GM19397 (cell line): ENCODE measurements around the gene RASSF3.

Source experiments
- ATAC-seq: cut with Tn5 transposase; IDR thresholded peaks from one replicate; pipeline ENCODE4 v1.9.1; 2021; ENCODE audit warnings: mild to moderate bottlenecking, moderate library complexity; ENCODE audit not compliant: unreplicated experiment

Gene RASSF3

DNA sequence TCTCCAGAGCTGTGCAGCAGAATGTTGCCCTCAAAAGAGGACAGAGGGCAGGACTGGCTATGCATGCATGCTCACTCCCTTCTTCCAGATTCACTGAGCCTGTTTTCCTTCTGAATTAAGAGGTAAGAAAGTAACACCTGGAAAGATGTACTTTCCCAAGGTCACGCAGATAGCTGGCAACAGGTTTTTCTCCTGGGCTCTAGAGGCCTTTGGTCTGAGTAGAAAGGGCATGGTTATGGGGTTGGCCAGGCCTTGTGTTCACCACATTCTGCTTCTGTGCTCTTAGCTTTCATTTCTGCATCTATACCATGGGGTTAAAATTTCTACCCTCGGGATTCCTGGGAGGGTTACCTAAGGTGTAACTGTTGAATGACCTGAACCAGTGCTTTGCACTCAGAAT, 57.5 kb downstream of the RASSF3 start:
- no peak for ATAC-seq

DNA sequence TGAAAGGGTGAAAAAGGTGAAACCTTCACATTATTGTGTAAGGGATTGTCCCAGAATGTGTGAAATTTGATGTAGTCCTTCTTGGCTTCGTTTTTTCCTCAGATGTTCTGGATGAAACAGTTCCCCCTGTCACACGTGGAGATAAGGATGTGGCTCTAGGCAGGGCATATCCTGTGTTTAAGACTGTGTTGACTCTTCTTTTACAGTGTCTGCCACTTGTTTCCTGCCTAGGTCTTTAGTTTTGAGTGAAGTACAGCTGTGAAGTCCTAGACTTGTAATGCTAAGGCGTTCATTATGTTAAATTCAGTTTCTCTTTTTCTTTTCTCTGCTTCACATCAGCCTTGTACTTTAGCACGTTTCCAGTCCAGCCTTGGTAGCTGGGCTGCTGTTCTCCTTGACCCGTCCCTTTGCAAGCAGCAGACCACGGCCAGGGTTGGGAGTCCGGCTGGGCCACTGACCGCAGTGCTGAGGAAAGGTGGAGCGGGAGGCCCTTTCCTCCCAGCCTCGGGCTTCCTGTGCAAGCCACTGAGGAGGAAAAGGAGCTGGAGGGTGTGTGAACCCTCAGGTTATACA, 59.1 kb downstream of the RASSF3 start:
- ATAC-seq, result peak; percentile 76

DNA sequence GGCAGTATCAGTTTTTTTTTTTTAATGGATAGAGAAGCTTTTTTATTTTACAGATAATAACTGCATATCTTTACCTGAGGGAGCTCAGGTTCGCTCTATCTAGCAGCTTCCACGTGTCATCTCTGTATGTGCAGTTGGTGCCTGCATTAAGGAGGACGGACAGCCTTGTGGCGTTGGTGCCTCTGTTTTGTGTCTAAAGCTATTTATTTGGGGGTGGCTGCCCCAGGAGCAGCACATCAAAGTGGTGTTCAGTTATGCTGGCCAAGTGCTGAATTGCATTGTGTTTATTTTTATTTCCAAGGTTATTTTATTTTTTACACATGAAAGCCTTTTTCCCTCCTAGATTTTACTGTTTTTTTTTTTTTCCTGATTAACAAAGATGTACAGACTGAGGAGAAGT, 59.7 kb downstream of the RASSF3 start:
- ATAC-seq, result no peak

DNA sequence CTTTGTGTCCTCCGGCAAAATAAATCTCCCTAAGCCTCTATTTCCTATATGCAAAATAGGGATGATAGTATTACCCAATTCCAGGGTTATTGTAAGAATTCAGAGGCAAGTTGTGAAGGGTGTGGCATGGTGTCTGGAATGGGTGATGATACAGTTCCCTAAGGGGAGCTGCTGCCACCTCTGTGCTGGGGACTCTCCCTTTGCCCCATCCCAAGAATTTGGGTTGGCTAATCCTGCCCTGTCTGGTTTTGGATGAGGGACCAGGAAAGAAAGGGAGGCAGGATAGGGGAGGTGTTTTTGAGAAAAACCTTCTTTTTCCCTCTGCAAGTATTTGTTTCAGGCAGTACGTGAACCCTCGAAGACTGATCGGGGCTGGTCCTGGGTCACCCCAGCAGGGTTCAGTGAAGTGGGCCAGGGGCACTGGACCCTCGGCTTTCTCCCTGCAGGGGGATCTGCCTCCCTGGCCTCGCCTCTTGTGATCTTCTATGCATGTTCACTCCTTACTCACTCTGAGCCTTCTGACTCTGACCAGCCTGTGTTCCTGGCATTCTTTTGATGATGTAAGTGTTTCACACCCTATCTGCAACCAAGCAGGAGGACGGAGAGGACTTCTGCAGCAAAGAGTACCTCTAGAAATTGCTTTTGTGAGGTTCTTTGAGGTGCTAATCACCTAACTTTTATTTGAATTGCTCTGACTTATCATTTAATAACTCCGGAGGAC, 60.8 kb downstream of the RASSF3 start:
- no peak for ATAC-seq

DNA sequence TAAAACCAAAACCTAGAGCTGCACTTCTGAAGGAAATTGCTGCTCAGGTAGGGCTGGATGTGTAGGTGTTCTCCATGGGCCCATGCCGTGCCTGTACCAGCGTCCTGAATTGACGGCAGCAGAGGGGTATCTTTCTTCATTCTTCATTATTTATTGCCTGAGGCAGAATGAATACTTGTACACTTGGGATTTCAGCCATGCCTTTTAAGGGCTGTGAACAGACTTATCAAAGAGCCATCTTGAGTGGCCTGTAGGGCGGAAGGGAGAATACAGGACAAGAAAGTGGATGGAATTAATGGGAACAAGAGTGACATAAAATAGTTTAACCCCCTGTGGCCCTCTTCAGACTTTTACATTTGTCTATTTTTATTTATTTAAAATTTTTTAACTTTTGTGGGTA, 61.4 kb downstream of the RASSF3 start:
- ATAC-seq, result no peak

DNA sequence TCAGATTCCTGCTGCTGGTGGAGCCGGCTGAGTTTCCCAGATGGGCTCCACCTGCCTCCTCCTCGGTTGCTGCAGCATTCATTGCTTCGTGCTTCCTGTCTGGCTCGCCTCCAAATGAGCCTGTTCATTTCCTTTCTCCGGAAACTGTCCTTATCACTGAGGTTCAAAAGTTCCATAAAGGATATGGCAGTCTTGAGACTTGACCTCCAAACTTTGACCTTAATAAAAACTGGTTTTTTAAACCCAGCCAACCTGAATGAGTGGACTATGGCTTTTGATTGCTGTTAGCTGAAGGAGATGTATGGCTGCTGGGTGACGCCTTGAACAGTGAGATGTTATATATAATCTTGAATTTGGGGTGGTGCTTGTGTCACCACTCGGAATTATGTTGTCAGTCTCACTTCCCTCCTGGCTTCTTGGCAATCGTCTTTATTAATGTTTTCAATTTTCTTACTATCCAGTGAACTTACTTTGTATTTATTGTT, 62.7 kb downstream of the RASSF3 start:
- no peak for ATAC-seq

DNA sequence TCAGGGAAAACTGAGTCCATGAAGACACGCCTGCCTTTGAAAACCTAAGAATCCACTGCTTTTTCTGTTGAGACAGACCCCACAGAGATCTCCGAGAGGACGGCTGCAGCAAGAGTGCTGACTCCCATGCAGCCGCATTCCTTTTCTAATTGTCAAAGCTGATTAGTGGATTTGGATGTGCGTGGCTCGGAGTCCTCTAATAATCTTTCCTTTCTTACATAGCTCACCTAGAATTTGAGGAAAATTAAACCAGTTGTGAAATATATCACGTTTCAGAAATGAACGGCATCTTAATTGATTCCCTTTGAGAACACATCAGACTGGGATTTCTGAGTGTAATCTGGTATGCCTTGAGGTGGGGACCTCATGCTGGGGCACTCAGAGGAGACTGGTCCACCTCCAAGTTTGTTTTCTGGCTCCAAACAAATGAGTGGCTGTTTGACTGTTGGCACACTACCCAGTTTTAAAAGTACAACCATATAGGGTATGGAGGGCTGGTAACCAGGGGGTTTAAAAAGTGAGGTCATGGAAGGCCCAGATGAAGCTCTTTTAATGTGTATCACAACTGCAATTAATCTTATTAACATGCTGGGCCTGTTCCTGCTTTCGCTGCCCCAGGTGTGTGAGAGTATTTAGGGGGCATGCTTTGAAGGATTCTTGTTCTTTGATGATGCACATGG, 63.3 kb downstream of the RASSF3 start:
- no peak for ATAC-seq

DNA sequence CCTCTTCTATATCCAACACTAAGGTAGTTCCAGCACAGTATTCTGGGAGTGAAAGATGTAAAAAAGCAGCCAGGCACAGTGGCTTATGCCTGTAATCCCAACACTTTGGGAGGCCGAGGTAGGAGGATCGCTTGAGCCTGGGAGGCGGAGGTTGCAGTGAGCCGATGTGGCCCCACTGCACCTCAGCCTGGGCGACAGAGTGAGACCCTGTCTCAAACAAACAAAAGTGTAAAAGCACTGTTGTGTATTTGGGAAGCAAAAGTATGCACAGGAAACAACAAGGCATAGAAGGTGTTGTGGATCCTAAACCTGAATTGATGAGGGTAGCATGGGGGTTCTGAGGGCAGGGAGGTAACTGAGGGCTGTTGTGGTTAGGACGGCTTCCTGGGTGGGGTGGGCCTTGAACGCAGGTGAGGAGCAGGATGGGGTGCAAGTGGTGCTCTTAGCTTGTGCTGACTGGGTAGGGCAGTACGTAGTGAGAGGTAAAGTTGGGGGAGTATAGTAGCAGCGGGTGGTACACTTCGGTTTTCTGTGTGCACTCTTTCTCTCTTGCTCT, 64.2 kb downstream of the RASSF3 start:
- no peak for ATAC-seq

DNA sequence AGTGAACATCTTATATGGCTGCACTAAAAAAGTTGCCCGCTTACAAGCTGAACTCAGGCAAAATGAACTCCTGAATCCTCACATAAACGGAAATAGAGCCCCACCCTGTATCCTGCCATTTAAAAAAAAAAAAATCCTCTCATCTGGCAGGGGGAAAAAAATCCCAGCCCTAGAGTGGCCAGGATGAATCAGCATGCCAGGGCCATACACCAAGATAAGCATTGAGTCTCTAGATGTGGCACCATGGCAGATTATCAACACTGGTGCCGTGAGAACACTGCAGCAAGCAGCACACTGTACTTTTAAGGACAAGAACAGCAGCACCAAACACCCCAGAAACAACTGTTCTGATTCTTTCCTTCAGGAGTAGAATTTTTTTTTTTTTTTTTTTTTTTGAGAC, 65.5 kb downstream of the RASSF3 start:
- no peak for ATAC-seq

DNA sequence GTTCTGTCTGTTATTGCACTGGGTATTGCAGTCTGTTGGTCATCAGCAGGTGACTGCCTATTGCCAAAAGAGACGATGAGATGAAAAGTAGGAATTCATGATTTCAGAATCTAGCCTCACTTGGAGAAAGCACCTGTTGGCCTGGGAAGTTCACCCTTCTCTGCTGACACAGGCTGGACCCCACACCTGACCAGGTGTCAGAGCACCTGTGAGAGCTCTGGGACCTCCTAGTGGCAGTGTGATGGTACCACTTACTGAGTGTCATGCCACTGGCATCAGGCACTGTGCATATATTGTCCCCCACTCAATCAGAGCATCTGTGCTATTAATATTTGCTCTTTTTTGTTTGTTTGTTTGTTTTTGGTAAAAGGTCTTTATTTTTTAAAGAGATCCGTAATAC, 68.0 kb downstream of the RASSF3 start:
- no peak for ATAC-seq

DNA sequence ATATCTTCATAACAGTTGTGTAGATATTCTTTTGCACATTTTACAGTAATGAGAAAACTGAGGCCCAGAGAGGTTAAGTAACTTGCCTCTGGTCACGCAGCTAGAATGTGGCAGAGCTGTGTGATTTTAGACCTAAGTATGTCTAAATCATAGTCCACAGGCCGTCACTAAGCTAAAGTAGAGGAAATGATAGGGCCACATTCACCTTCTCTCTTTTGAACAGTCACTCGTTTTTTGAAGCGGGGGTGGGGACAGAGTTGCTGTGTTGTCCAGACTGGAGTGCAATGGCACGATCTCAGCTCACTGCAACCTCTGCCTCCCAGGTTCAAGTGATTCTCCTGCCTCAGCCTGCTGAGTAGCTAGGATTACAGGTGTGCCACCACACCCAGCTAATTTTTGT, 68.5 kb downstream of the RASSF3 start:
- no peak for ATAC-seq

DNA sequence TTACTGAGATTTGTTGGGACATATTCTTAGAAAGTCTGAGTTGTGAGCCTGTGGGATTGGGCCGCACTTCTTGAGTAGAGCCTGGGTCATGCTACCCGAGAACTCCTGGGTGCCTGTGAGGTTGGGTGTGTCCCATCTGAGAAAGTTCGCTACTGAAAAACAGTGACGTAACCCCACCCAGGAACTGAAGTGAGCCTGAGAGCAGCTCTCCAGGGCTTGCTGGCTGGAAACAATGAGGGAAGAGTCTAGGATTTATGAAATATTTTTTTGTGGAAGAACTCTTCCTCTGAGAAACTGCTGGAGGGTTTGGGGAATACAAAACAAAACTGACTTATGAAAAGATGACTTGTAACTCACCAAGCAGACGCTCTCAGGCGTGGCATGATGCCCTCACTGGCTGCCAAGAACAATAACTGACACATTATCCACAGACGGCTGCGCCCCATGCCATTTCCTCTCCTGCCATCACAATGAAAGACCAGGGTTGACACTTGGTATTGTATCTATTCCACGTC, 69.2 kb downstream of the RASSF3 start:
- ATAC-seq, result no peak

DNA sequence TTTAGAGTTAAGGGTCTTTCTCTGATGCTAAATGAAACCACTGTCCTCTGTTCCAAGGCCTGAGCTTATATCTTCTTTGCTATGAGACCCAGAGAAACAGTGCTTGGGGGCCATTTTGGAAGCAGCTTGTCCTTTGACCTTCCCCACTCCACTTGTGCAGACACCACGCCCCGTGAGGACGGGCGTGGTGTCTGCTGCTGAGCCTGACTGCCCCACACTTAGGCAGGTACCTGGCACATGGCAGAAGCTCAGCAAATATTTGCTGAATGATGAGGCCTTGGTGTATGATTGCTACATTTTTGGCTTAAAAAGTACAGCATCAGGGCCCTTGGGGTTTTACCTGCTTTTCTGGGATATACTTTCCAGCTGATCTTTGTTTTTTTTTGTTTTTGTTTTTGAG, 69.9 kb downstream of the RASSF3 start:
- no peak for ATAC-seq

DNA sequence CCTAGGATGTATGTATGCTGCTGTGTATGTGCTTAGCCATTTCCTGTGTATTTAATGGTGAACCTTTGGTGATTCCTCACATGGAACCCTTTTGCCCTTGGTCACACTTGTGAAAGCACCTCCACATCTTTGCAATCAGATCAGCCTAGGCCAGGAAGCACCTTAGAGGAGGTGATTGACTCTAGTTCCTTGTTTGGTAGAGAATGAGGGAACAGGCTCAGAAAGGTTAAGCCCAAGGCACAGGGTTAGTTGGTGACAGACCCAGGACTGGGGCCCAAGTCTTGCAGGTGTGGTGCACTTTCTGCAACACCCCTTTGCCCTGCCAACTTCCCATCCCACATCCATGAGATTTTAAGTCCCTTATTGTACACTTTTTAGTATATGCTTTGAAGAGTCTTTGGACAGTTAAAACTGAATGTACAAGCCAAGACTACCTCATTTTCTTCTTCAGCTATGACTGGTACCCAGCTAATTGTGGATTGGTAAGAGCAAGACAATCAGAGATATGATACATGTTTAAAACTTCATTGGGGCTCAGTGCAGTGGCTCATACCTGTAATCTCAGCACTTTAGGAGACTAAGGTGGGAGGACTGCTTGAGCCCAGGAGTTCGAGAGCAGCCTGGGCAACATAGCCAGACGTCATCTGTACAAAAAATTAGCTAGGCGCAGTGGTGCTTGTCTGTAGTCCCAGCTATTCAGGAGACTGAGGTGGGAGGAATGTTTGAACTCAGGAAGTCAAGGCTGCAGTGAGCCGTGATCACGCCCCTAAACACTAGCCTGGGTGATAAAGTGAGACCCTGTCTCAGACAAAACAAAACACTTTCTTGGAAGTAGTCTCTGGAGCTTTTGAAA, 71.1 kb downstream of the RASSF3 start:
- ATAC-seq, result no peak

DNA sequence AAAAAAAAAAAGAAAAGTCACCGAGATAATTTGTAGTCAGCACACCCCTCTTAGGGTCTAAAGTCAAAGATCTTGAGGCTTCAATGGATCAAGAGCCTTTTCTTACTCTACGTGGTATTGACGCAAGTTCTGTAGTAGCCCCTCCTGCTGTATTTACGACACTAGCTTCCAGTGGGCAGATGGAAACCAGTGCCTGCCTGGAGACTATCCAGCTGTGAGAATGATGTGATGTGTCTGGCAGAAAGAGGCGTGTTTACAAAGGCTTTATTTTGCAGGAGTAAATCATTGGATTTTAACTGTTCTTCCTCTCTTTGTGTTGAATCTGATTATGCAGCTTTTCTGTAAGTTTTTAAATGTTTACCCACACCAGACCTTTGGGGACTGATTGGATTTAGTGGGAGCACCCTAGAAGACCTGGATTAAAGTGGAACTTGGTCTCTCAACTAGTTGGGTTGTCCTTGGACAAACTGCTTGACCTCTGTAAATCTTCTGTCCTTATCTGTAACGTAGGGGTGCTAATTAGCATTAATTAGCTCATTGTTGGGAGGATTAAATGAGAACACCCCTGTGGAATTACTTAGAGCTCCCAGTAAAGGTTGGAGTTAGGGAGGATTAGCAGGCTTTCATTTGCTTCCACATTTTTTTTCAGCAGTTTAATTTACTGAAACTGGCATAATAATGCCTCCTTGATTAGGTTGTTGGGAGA, 72.4 kb downstream of the RASSF3 start:
- ATAC-seq, result no peak

DNA sequence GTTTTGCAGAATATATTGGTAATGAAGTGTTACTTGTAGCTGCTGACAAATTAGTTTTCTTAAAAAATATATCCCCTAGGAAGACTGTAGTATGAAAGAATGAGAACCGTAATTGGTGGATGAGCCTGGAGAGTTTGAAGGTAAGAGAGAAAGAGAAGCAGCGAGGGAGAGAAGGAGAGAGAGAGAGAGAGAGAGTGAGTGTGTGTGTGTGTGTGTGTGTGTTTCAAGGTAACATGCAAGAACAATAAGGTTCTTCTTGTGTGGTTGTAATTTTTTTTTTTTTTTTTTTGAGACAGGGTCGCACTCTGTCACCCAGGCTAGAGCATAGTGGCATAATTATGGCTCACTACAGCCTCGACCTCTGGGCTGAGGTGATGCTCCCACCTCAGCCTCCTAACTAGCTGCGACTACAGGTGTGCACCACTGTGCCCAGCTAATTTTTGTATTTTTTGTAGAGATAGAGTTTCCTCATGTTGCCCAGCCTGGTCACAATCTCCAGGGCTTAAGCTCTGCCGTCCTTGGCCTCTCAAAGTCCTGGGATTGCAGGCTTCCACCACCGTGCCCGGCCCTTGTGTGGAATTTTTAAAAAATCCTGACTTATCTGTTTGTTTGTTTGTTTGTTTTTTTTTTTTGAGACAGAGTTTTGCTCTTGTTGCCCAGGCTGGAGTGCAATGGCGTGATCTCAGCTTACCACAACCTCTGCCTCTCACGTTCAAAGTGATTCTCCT, 73.7 kb downstream of the RASSF3 start:
- ATAC-seq, result no peak

DNA sequence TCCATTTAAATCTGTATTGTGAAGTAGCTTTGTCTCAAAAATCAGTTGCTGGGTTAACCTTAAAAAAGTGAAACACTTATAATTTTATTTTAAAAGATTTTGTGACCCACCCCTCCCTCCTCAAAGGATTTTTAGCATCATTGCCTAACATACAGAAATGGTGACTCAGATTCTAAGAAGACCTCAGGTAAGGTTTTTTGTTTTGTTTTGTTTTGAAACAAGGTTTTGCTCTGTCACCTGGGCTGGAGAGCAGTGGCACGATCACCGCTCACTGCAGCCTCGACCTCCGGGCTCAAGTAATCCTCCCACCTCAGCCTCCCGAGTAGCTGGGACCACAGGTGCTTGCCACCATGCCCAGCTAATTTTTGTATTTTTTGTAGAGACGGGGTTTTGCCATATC, 74.8 kb downstream of the RASSF3 start:
- no peak for ATAC-seq

DNA sequence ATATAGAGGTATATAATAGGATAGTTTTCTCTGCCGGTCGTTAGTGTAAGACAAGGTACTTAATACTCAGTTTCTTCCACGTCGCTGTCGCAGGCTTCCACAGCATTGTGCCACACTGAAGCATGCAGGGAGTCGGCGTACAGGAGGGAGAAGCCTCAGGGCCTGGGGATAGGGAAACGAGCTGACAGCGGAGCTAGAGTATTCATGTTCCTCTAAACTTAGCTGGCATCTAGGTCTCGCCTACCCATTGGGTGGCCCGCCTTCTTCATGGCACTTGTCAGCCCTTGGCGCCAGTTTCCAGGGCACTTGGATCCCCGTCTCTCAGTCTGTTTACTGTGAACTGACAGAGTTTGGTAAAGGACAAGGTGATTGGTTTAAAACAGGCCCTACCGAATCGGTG, 75.3 kb downstream of the RASSF3 start:
- no peak for ATAC-seq

DNA sequence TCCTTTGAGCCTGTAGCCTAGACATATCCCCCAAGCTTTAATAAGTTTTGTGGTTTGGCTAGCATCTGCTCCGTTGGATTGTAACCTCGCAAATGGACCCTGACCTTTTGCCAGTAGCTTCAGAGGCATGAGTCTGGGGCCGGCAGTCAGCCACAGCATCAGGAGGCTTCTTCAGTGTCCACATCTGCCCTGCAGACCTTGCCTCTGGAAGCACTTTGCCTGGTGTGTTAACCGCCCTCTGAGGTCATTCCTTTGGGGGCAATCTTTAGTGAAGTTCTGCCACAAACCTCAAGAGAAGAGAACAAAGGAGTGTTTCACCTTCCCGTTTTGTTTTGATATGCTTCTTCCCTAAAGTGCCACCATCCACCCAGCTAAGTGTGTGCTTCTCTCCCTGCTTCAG, 77.5 kb downstream of the RASSF3 start:
- ATAC-seq, result no peak

DNA sequence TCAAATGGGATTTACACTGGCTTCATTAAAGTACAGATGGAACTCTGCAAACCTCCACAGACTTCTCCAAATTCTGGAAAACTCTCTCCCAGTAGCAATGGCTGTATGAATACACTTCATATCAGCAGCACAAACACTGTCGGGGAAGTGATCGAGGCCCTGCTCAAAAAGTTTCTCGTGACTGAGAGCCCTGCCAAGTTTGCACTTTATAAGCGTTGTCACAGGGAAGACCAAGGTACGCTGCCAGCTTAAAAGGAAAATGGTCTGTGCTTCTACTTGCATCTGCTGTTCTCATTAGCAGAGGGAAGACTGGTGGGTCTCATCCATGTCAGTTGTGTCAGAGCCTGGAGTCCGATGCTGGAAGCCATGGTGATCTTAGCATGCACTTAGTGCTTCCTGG, 77.9 kb downstream of the RASSF3 start:
- no peak for ATAC-seq
